ENCODE results near the gene USP2.

Gene USP2

GRCh38 chr11:119375337-119376196, 5.9 kb downstream of the USP2 start:
- no peak for DNase-seq

GRCh38 chr11:119374632-119375336, 6.7 kb downstream of the USP2 start:
- DNase-seq = peak; percentile 45

- peak; percentile 51 for DNase-seq
Measured at GRCh38 chr11:119373921-119374631, 7.4 kb downstream of the USP2 start.

- DNase-seq = no peak
Measured at GRCh38 chr11:119373059-119373920, 8.2 kb downstream of the USP2 start.

- no peak for DNase-seq
Measured at GRCh38 chr11:119372260-119373058, 9.0 kb downstream of the USP2 start.

- no peak for DNase-seq
Measured at GRCh38 chr11:119371778-119372182, 9.7 kb downstream of the USP2 start.

- no peak for DNase-seq
Measured at GRCh38 chr11:119371067-119371601, 10.4 kb downstream of the USP2 start.

- DNase-seq = no peak
Measured at GRCh38 chr11:119370486-119371046, 10.9 kb downstream of the USP2 start.

GRCh38 chr11:119369132-119369925, 12.2 kb downstream of the USP2 start:
- DNase-seq = no peak

GRCh38 chr11:119368121-119369034, 13.1 kb downstream of the USP2 start:
- peak; percentile 64 for DNase-seq

GRCh38 chr11:119367661-119368120, 13.8 kb downstream of the USP2 start:
- DNase-seq = peak; percentile 78

GRCh38 chr11:119366690-119367620, 14.5 kb downstream of the USP2 start:
- no peak for DNase-seq

GRCh38 chr11:119365071-119365591, 16.4 kb downstream of the USP2 start:
- no peak for DNase-seq

- DNase-seq = no peak
Measured at GRCh38 chr11:119363851-119364590, 17.5 kb downstream of the USP2 start.

- DNase-seq = no peak
Measured at GRCh38 chr11:119363081-119363850, 18.2 kb downstream of the USP2 start.

GRCh38 chr11:119362741-119363080, 18.8 kb downstream of the USP2 start:
- no peak for DNase-seq
